Measurements from ENCODE around the gene HOPX.
"Not testable (repeated sequence)": the region's sequence is repeated elsewhere in the genome, so short reads cannot be mapped to it uniquely, and the experiment has no call there.

Gene HOPX

GRCh38 chr4:56622176-56622575 lies 58.9 kb downstream of the HOPX start:
- DNase-seq: no peak

GRCh38 chr4:56619816-56620215 lies 61.3 kb downstream of the HOPX start:
- DNase-seq: no peak

GRCh38 chr4:56619160-56619559 lies 61.9 kb downstream of the HOPX start:
- no peak for DNase-seq

- no peak for DNase-seq
These were observed 62.4 kb downstream of the HOPX start for GRCh38 chr4:56618734-56619133.

GRCh38 chr4:56613101-56613862 lies 67.8 kb downstream of the HOPX start:
- no peak for DNase-seq

GRCh38 chr4:56612282-56612681 lies 68.8 kb downstream of the HOPX start:
- no peak for DNase-seq

GRCh38 chr4:56611501-56611900 lies 69.6 kb downstream of the HOPX start:
- no peak for DNase-seq

- DNase-seq: not testable (repeated sequence)
These were observed 70.9 kb downstream of the HOPX start for GRCh38 chr4:56610170-56610569.

GRCh38 chr4:56607926-56608325 lies 73.2 kb downstream of the HOPX start:
- no peak for DNase-seq

GRCh38 chr4:56606385-56606784 lies 74.7 kb downstream of the HOPX start:
- no peak for DNase-seq

- DNase-seq: not testable (repeated sequence)
These were observed 75.6 kb downstream of the HOPX start for GRCh38 chr4:56605464-56605863.

GRCh38 chr4:56603297-56603696 lies 77.8 kb downstream of the HOPX start:
- DNase-seq: no peak
